HG02885 (cell line): ENCODE measurements around the gene KCNK7.
"Not testable (repeated sequence)": the region's sequence is repeated elsewhere in the genome, so short reads cannot be mapped to it uniquely, and the experiment has no call there.

Experiments used
- ATAC-seq: cut with Tn5 transposase; IDR thresholded peaks from one replicate; pipeline ENCODE4 v1.9.1; 2021; ENCODE audit warnings: mild to moderate bottlenecking; ENCODE audit not compliant: unreplicated experiment, poor library complexity

Gene KCNK7

GRCh38 chr11:65575568-65576231 lies 19.9 kb downstream of the KCNK7 start, which contains the start of gene EHBP1L1:
Gene EHBP1L1, plus strand, starts transcription at chr11:65576053. Its CDS starts 250 bp downstream, at chr11:65576303.
- ATAC-seq = no peak

DNA sequence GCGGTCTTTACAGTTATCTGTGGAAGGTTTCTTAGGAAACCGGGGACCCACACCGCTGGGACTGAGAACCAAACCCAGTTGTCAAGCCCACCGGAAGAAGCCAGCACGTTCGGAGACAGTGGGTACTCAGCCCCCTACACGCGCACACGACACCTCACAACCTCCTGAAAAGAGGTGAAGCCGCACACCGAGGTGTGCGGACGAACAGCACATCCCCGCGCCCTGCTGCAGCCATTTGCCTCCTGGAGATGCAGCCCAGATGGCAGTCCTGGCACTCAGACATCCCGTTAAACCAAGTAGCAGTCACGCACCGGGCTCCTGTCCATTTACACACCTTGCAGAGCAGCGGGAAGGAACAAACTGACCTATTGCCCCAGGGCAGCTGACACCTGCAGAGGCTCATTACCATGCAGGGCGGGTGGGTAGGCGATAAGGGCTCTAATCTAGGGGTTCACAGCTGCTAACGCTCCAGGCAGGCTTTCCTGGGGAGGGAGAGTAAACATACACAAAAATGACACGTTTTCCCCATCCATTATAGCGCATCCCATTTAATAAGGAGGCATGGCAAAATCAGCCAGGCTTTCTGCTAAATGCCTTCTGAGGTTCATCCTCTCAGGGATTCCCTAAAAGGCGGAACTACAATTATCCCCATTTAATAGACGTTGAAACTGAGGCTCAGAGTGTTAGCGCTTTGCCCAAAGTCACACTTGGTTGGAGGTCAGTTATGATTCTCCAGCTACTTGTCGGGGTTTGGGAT lies 20.6 kb downstream of the KCNK7 start:
- ATAC-seq = no peak

DNA sequence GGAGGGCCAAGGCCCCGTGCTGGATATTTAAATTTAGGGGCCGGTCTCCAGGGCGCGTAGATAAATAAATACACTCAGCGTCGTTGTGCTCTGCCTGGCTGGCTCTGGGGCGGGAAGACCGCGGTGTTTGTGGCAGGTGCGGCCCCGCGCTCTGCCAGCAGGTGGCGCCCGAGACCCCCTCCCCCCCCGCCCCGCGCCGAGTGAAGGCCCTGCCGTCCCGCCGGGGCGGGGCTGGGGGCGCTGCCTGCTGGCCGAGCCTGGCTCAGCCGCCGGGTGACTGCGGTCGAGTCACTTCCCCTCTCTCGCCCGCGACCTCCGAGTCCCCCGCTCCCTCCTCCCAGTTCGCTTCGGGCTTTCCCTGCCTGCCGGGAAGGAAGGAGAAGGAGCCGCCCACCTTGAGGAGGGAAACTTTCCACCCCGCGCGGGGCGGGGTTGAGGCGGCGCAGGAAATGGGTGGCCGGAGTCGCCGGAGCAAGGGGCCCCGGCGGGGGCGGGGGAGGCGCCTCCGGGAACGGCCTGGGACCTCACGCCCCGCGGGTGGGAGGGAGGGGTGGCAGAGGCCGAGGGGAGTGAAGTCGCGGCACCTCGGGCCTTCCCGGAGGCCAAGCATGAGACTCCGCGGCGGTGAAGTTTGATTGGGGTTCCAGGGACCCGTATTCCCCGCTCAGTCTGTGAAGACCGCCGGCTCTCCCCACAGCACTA lies 21.3 kb downstream of the KCNK7 start:
- ATAC-seq = peak; percentile 37

DNA sequence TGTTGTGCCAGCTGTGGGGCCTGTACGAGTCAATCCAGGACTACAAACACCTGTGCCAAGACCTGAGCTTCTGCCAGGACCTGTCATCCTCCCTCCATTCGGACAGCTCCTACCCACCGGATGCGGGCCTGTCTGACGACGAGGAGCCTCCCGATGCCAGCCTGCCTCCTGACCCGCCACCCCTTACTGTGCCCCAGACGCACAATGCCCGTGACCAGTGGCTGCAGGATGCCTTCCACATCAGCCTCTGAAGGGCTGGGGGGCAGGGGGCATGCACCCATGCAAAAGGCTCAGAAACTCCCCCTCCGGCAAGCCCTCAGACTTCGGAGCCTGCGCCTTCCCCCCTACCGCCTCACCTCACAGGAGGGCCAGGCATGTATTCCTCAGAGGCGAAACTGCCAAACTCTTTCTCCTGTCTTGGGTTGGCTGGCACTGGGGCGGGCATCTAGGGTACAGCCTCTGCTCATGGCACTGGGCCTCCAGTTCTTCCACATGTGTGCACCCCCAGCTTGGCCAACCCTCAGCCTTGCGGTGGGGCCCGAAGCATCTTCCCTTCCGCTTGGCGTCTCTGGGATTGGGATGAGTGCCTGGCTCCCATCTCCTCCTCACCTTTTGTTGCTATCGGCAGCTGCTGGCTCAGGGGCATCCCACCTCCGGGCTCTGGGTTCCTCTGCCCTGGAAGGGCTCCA lies 22.1 kb downstream of the KCNK7 start:
- ATAC-seq = no peak

DNA sequence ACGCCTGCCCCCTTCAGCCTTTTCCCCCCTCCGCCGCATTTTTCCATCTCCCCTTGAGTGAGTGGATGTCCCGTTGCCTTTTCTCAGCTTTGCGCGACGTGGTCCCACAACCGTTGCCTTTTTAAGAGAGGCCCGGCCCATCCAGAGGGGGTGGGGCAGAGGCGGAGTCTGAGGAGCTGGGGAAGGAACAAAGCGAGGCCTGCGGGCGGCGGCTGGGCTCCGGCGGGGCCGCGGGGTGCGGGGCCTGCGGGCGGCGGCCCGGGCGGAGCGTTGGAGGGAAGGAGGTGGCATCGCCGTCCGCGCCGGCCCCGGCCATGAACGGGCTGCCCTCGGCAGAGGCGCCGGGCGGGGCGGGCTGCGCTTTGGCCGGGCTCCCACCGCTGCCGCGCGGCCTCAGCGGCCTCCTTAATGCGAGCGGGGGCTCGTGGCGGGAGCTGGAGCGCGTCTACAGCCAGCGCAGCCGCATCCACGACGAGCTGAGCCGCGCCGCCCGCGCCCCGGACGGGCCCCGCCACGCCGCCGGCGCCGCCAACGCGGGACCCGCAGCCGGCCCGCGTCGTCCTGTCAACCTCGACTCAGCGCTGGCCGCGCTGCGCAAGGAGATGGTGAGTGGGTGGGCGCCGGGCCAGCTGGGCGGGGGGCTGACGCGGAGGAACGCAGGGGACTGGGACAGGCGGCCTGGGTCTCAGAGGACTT lies 23.1 kb downstream of the KCNK7 start, which contains the start of gene FAM89B:
FAM89B (plus strand) TSS at position 183 of the 696 bp plus-strand sequence; CDS start at position 315, 132 bp downstream.
- ATAC-seq = peak; percentile 13

GRCh38 chr11:65571940-65572339 lies 23.7 kb downstream of the KCNK7 start:
- no peak for ATAC-seq

GRCh38 chr11:65571420-65571819 lies 24.2 kb downstream of the KCNK7 start:
- no peak for ATAC-seq

GRCh38 chr11:65569973-65570918 lies 25.4 kb downstream of the KCNK7 start, which contains the start of gene ZNRD2:
Gene ZNRD2, plus strand, starts transcription at chr11:65570477. Its CDS starts 15 bp downstream, at chr11:65570492.
- ATAC-seq = peak; percentile 72

DNA sequence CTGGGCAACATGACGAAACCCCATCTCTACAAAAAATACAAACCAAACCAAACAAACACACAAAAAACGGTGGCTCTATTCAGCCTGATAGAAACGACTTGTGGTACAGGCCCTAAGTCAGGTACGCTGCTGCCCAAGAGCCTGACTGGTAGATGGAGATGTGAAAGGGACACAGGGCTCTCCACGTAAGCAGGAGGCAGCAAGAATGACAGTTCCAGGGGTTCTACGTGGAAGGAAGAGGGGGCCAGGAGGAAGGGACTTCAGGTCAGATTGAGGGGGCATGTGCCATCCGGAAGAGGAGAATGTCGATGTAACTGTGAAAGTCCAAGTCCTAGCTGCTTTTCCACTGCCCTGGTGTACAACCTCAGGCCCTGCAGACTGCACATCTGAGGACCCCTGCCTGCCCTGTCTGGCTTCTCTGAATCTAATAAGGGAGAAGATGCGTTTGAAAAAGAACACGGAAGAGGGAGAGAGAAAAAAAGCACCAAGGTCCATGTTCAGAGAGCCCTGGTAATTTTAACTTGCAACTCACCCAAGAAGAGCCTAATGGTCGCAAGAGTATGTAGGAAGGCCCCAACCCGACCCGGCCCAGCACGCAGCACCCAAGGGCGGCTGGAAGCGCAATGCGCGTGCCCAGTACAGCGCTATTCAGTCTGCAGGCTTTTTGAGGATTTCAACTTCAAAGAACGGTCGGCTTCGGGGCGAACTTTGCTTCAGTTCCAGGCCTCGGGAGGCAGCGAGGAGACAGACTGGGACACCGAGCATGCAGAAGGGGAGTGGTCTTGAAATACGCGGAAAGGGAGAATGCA lies 26.2 kb downstream of the KCNK7 start:
- ATAC-seq = no peak

DNA sequence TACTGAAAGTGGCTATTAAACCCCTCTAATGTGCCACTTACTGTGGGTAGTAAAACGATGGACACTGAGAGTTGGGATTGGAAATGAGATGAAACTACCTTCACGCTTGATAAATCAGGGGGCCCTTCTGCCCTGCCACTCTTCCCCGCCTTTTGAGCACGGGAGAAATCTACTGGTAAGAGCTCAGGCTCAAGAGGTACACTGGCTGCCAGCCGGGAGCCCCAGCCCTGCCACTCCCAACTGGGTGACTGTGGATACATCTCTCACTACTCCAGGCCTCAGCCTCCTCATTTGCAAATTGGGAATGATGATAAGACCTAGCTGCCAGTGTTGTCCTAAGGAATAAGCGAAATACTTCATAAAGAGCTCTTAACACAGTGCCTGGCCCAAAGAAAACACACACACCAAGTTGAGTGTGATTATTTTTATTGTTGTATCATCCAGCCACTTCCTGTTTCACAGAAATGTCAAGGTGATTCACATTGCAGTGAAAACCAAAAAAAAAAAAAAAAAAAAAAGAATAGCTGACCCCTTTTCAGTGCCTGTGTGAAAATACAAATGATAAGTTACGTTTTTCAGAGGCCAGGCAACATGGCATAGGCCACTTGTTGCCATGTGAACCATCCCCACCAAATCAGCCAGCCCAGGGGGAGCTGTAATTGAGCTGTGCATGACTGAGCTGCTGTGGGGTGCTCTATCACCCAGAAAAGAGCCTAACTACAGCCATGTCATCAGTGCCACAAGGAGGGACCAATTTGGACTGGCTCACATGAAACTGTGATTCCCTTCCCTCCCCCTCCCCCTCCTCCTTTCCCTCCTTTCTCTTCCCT lies 29.8 kb downstream of the KCNK7 start:
- no peak for ATAC-seq

GRCh38 chr11:65564879-65565559 lies 30.6 kb downstream of the KCNK7 start:
- ATAC-seq = not testable (repeated sequence)

- ATAC-seq = no peak
These were observed 32.0 kb downstream of the KCNK7 start for GRCh38 chr11:65563601-65564000.

- no peak for ATAC-seq
These were observed 32.8 kb downstream of the KCNK7 start for GRCh38 chr11:65562788-65563187.

DNA sequence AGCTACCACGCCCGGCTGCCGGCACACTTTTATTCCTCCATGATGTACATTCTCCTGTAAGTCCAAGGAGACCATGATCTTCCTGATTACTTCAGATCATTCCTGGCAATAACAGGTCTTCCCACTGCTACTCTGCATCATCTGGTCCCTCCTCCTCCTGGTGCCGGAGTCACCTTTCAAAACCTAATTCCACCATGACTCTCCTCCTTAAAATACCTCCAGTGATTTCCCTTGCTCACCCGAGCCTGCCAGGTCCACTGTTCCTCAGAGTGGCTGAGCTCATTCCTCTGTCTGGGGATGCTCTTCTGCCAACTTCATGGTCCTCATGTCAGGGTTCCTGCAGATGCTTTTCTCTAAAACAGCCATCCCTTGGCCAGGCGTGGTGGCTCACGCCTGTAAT lies 33.6 kb downstream of the KCNK7 start:
- no peak for ATAC-seq

- ATAC-seq = no peak
These were observed 34.8 kb downstream of the KCNK7 start for GRCh38 chr11:65560555-65561418.
